ENCODE results near the gene PTPRN2. TPM values are rescaled to one million over a fixed set of nuclear protein-coding genes. Genes with fewer than 3 reads are reported as not detected.

Gene PTPRN2
- total and polyA plus RNA-seq, 2 of the 8 experiments (the other 6 are each of a cell fraction or from before 2014, with no cell fraction given), result 2.6 to 4.5 TPM

DNA sequence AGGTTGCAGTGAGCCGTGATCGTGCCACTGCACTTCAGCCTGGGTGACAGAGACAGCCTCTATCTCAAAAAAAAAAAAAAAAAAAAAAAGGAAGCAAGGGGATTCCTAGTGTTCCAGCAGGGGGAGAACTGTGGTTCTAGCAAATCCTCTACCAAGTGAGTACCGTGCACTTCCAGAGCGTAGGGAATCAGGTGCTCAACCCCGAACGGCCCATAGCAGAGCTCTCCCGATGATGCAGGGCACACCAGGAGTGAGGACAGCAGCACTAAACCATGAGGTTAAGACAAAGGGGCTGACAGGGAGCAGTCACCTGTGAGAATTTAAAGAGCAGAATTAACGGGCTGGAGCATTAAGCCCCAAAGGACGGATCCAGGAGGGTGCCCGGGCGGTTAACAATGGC, 173.6 kb downstream of the PTPRN2 start (continued):
- TF ChIP-seq, protein P1, sequence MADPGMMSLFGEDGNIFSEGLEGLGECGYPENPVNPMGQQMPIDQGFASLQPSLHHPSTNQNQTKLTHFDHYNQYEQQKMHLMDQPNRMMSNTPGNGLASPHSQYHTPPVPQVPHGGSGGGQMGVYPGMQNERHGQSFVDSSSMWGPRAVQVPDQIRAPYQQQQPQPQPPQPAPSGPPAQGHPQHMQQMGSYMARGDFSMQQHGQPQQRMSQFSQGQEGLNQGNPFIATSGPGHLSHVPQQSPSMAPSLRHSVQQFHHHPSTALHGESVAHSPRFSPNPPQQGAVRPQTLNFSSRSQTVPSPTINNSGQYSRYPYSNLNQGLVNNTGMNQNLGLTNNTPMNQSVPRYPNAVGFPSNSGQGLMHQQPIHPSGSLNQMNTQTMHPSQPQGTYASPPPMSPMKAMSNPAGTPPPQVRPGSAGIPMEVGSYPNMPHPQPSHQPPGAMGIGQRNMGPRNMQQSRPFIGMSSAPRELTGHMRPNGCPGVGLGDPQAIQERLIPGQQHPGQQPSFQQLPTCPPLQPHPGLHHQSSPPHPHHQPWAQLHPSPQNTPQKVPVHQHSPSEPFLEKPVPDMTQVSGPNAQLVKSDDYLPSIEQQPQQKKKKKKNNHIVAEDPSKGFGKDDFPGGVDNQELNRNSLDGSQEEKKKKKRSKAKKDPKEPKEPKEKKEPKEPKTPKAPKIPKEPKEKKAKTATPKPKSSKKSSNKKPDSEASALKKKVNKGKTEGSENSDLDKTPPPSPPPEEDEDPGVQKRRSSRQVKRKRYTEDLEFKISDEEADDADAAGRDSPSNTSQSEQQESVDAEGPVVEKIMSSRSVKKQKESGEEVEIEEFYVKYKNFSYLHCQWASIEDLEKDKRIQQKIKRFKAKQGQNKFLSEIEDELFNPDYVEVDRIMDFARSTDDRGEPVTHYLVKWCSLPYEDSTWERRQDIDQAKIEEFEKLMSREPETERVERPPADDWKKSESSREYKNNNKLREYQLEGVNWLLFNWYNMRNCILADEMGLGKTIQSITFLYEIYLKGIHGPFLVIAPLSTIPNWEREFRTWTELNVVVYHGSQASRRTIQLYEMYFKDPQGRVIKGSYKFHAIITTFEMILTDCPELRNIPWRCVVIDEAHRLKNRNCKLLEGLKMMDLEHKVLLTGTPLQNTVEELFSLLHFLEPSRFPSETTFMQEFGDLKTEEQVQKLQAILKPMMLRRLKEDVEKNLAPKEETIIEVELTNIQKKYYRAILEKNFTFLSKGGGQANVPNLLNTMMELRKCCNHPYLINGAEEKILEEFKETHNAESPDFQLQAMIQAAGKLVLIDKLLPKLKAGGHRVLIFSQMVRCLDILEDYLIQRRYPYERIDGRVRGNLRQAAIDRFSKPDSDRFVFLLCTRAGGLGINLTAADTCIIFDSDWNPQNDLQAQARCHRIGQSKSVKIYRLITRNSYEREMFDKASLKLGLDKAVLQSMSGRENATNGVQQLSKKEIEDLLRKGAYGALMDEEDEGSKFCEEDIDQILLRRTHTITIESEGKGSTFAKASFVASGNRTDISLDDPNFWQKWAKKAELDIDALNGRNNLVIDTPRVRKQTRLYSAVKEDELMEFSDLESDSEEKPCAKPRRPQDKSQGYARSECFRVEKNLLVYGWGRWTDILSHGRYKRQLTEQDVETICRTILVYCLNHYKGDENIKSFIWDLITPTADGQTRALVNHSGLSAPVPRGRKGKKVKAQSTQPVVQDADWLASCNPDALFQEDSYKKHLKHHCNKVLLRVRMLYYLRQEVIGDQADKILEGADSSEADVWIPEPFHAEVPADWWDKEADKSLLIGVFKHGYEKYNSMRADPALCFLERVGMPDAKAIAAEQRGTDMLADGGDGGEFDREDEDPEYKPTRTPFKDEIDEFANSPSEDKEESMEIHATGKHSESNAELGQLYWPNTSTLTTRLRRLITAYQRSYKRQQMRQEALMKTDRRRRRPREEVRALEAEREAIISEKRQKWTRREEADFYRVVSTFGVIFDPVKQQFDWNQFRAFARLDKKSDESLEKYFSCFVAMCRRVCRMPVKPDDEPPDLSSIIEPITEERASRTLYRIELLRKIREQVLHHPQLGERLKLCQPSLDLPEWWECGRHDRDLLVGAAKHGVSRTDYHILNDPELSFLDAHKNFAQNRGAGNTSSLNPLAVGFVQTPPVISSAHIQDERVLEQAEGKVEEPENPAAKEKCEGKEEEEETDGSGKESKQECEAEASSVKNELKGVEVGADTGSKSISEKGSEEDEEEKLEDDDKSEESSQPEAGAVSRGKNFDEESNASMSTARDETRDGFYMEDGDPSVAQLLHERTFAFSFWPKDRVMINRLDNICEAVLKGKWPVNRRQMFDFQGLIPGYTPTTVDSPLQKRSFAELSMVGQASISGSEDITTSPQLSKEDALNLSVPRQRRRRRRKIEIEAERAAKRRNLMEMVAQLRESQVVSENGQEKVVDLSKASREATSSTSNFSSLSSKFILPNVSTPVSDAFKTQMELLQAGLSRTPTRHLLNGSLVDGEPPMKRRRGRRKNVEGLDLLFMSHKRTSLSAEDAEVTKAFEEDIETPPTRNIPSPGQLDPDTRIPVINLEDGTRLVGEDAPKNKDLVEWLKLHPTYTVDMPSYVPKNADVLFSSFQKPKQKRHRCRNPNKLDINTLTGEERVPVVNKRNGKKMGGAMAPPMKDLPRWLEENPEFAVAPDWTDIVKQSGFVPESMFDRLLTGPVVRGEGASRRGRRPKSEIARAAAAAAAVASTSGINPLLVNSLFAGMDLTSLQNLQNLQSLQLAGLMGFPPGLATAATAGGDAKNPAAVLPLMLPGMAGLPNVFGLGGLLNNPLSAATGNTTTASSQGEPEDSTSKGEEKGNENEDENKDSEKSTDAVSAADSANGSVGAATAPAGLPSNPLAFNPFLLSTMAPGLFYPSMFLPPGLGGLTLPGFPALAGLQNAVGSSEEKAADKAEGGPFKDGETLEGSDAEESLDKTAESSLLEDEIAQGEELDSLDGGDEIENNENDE (IDR thresholded peaks at IDR 0.05; ENCODE audit: insufficient replicate concordance, low read length), result no peak
- no peak for TF ChIP-seq SP2 (IDR thresholded peaks at IDR 0.05; ENCODE audit: low read length)
- peak; percentile 33 to 42; a peak in 3 of 4 replicates for TF ChIP-seq RAD21 (IDR thresholded peaks at IDR 0.05 in 1 of 2, conservative IDR thresholded peaks at IDR 0.05 in 1 of 2; ENCODE audit: low read depth in 2 of 2, low read length in 2 of 2)

Measured in H1 (cell line).